GM23338 (cell line): Measurements from ENCODE around the gene KLK4. TPM values are rescaled to one million over a fixed set of nuclear protein-coding genes. Genes with fewer than 3 reads are reported as not detected.

Source experiments
- ATAC-seq: fragments of 200-7000 bp; cut with Tn5 transposase; 3 replicates; pipeline ENCODE4 v1.9.1; 2020
- DNase-seq: peaks from one replicate; pipeline ENCODE4 v3.0.0-alpha.2; 2015; ENCODE audit warnings: low spot score
- H2AFZ ChIP-seq: fragments of 200-600 bp; sonication (generic); 2 replicates; pipeline ENCODE4 v1.8.0; 2016; ENCODE audit warnings: antibody characterized with exemption, mild to moderate bottlenecking, moderate library complexity
- H3F3A ChIP-seq: fragments of 200-600 bp; sonication (generic); replicated peaks from 2 replicates; pipeline ENCODE4 v1.8.0; 2017; ENCODE audit warnings: antibody characterized with exemption, mixed run types, low read depth
- H3K27ac ChIP-seq: fragments of 200-600 bp; sonication (generic); 2 replicates; pipeline ENCODE4 v1.6.1; 2016; ENCODE audit warnings: low read depth
- H3K27me3 ChIP-seq: fragments of 200-600 bp; sonication (generic); 2 replicates; pipeline ENCODE4 v1.8.0; 2016; ENCODE audit warnings: mild to moderate bottlenecking, mixed run types, moderate library complexity; ENCODE audit not compliant: insufficient read depth
- H3K36me3 ChIP-seq: fragments of 200-600 bp; sonication (generic); 2 replicates; pipeline ENCODE4 v1.8.0; 2016; ENCODE audit warnings: mild to moderate bottlenecking; ENCODE audit not compliant: insufficient read depth
- H3K4me1 ChIP-seq: fragments of 200-600 bp; sonication (generic); 2 replicates; pipeline ENCODE4 v1.8.0; 2016; ENCODE audit warnings: mild to moderate bottlenecking, moderate library complexity; ENCODE audit not compliant: insufficient read depth
- H3K4me2 ChIP-seq: fragments of 200-600 bp; sonication (generic); 2 replicates; pipeline ENCODE4 v1.7.1; 2017; ENCODE audit warnings: mixed run types
- H3K4me3 ChIP-seq: fragments of 200-600 bp; sonication (generic); 2 replicates; pipeline ENCODE4 v1.6.1; 2016; ENCODE audit warnings: mixed run types
- H3K79me2 ChIP-seq: fragments of 200-600 bp; sonication (generic); replicated peaks from 2 replicates; pipeline ENCODE4 v1.8.0; 2017; ENCODE audit warnings: mild to moderate bottlenecking; ENCODE audit not compliant: insufficient read depth
- H3K9me2 ChIP-seq: fragments of 200-600 bp; sonication (generic); 2 replicates; pipeline ENCODE4 v1.8.0; 2017; ENCODE audit not compliant: insufficient read depth
- H4K20me1 ChIP-seq: fragments of 200-600 bp; sonication (generic); replicated peaks from 2 replicates; pipeline ENCODE4 v1.8.0; 2017; ENCODE audit warnings: mild to moderate bottlenecking; ENCODE audit not compliant: insufficient read depth
- H3K27ac Mint-ChIP-seq: 2 replicates; pipeline ENCODE4 v1.8.0; 2020; ENCODE audit warnings: inconsistent platforms, mild to moderate bottlenecking, moderate library complexity, mixed read lengths
- H3K27me3 Mint-ChIP-seq: 3 replicates; pipeline ENCODE4 v1.8.0; 2022; ENCODE audit warnings: low read depth, mild to moderate bottlenecking, moderate library complexity, mixed read lengths, inconsistent platforms; ENCODE audit not compliant: insufficient read depth, poor library complexity
- H3K36me3 Mint-ChIP-seq: 3 replicates; pipeline ENCODE4 v1.8.0; 2021; ENCODE audit warnings: low read depth, mild to moderate bottlenecking, inconsistent platforms, moderate library complexity, mixed read lengths
- H3K4me1 Mint-ChIP-seq: 3 replicates; pipeline ENCODE4 v1.8.0; 2020; ENCODE audit warnings: mild to moderate bottlenecking, inconsistent platforms, mixed read lengths
- H3K4me3 Mint-ChIP-seq: 3 replicates; pipeline ENCODE4 v1.8.0; 2021; ENCODE audit warnings: moderate library complexity, mild to moderate bottlenecking, inconsistent platforms, mixed read lengths
- H3K9me3 Mint-ChIP-seq: 3 replicates; pipeline ENCODE4 v1.8.0; 2020; ENCODE audit warnings: moderate library complexity, mild to moderate bottlenecking, inconsistent platforms, mixed read lengths
- CREB1 ChIP-seq: fragments of 250-450 bp; sonication (Bioruptor Pico); IDR thresholded peaks from 2 replicates; pipeline ENCODE4 v1.5.0; 2020; ENCODE audit warnings: low read depth, mild to moderate bottlenecking, moderate library complexity
- EZH2 ChIP-seq: fragments of 200-600 bp; sonication (generic); IDR thresholded peaks from one replicate; pipeline ENCODE4 v1.8.0; 2017; ENCODE audit warnings: antibody characterized with exemption, mild to moderate bottlenecking, low read depth; ENCODE audit not compliant: unreplicated experiment
- JUNB ChIP-seq: IDR thresholded peaks from one replicate; pipeline ENCODE4 v1.6.1; 2016; ENCODE audit warnings: antibody characterized with exemption; ENCODE audit not compliant: unreplicated experiment
- POLR2AphosphoS5 ChIP-seq: IDR thresholded peaks from 2 replicates; pipeline ENCODE4 v1.6.1; 2016; ENCODE audit warnings: antibody characterized with exemption, low read depth
- STAT1 ChIP-seq: IDR thresholded peaks from one replicate; pipeline ENCODE4 v1.6.1; 2016; ENCODE audit warnings: antibody characterized with exemption; ENCODE audit not compliant: unreplicated experiment
- ZNF331 ChIP-seq: fragments of 250-450 bp; sonication (Bioruptor Pico); IDR thresholded peaks from 2 replicates; pipeline ENCODE4 v1.5.0; 2020; ENCODE audit warnings: low read depth, mild to moderate bottlenecking, moderate library complexity
- polyA plus RNA-seq: library from polyadenylated mRNA; unstranded; fragments of >200 nt; fragmentation: Nextera tagmentation; extraction: Ambion mirVana; gene quantifications from 2 replicates; pipeline ENCODE4 v1.2.1, GENCODE V29; 2016
- total RNA-seq: library from RNA; depleted of rRNA; stranded (reverse); fragments of >200 nt; shearing (Covaris generic); gene quantifications from 2 replicates; pipeline ENCODE4 v1.2.3, GENCODE V29; 2014
- TF ChIP-seq, protein P1 (sequence below), 2 experiments: fragments of 200-600 bp in 1 of 2; sonication (generic) in 1 of 2; conservative IDR thresholded peaks; 2 replicates each; pipeline versions ENCODE4 v1.5.1 to v1.6.1; 2016 to 2017; ENCODE audit warnings: antibody characterized with exemption in 2 of 2, low read depth in 2 of 2, mild to moderate bottlenecking in 2 of 2, moderate library complexity in 1 of 2
- TF ChIP-seq, protein P2 (sequence below): IDR thresholded peaks from 2 replicates; pipeline ENCODE4 v1.6.1; 2016; ENCODE audit warnings: antibody characterized with exemption

KLK4 gene
- total and polyA plus RNA-seq, 2 experiments from 2014 or later: 0.76 to 1.8 TPM

DNA sequence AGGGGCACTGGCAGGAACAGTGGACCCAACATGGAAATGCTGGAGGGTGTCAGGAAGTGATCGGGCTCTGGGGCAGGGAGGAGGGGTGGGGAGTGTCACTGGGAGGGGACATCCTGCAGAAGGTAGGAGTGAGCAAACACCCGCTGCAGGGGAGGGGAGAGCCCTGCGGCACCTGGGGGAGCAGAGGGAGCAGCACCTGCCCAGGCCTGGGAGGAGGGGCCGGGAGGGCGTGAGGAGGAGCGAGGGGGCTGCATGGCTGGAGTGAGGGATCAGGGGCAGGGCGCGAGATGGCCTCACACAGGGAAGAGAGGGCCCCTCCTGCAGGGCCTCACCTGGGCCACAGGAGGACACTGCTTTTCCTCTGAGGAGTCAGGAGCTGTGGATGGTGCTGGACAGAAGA, 33.9 kb downstream of the KLK4 start:
- Mint-ChIP-seq H3K4me3 (no peak overlapping the region), H3K27me3 (peaks cover 4% of the 10 kb centered on the region), H3K27ac (no peak overlapping the region), H3K4me1 (no peaks in the 10 kb centered on the region), H3K9me3 (peaks cover 13% of the 10 kb centered on the region), H3K36me3 (peaks cover 22% of the 10 kb centered on the region)
- TF ChIP-seq, protein P1, sequence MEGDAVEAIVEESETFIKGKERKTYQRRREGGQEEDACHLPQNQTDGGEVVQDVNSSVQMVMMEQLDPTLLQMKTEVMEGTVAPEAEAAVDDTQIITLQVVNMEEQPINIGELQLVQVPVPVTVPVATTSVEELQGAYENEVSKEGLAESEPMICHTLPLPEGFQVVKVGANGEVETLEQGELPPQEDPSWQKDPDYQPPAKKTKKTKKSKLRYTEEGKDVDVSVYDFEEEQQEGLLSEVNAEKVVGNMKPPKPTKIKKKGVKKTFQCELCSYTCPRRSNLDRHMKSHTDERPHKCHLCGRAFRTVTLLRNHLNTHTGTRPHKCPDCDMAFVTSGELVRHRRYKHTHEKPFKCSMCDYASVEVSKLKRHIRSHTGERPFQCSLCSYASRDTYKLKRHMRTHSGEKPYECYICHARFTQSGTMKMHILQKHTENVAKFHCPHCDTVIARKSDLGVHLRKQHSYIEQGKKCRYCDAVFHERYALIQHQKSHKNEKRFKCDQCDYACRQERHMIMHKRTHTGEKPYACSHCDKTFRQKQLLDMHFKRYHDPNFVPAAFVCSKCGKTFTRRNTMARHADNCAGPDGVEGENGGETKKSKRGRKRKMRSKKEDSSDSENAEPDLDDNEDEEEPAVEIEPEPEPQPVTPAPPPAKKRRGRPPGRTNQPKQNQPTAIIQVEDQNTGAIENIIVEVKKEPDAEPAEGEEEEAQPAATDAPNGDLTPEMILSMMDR (conservative IDR thresholded peaks at IDR 0.05; ENCODE audit: low read depth in 2 of 2): 0 out of 4 replicates have a peak, but pooled peaks of 1 of the 2 experiments have one; percentile 3
- no peak for TF ChIP-seq ZNF331
- Histone ChIP-seq H3K27ac (no peak overlapping the region), H3K4me3 (no peak overlapping the region), H3K4me1 (peaks cover 9% of the 10 kb centered on the region; the same call in 1 of the 2 replicates), H3K27me3 (no peaks in the 10 kb centered on the region), H3K79me2 (no peaks in the 10 kb centered on the region), H4K20me1 (no peaks in the 10 kb centered on the region), H3K9me2 (no peaks in the 10 kb centered on the region), H3K36me3 (no peaks in the 10 kb centered on the region), H2AFZ (peak overlapping the region; percentile 94), H3K4me2 (peak overlapping the region; percentile 51; the same call in 1 of the 2 replicates), H3F3A (no peaks in the 10 kb centered on the region)
- DNase-seq (peak; percentile 27), ATAC-seq (peak; percentile 50)

DNA sequence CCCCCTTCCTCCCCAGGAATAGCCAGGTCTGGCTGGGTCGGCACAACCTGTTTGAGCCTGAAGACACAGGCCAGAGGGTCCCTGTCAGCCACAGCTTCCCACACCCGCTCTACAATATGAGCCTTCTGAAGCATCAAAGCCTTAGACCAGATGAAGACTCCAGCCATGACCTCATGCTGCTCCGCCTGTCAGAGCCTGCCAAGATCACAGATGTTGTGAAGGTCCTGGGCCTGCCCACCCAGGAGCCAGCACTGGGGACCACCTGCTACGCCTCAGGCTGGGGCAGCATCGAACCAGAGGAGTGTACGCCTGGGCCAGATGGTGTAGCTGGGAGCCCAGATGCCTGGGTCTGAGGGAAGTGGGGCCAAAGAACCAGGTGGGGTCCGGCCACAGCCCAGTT, 34.7 kb downstream of the KLK4 start:
- H3F3A ChIP-seq: no peaks in the 10 kb centered on the region
- no peaks in the 10 kb centered on the region for H3K9me2 ChIP-seq
- H2AFZ ChIP-seq: 0 out of 2 replicates have a peak overlapping the region, but pooled peaks have one; percentile 94
- no peaks in the 10 kb centered on the region for H3K79me2 ChIP-seq
- Mint-ChIP-seq H3K4me3 (no peak overlapping the region), H3K9me3 (peaks cover 6% of the 10 kb centered on the region), H3K27ac (no peak overlapping the region), H3K4me1 (no peaks in the 10 kb centered on the region), H3K36me3 (peaks cover 22% of the 10 kb centered on the region), H3K27me3 (peaks cover 4% of the 10 kb centered on the region)
- no peak for ATAC-seq
- H3K27ac ChIP-seq: no peak overlapping the region
- no peak overlapping the region for H3K4me3 ChIP-seq
- TF ChIP-seq JUNB (no peak), STAT1 (no peak), EZH2 (no peak), CREB1 (CRISPR knock-in tag) (no peak), POLR2AphosphoS5 (no peak), ZNF331 (no peak)
- TF ChIP-seq, protein P2, sequence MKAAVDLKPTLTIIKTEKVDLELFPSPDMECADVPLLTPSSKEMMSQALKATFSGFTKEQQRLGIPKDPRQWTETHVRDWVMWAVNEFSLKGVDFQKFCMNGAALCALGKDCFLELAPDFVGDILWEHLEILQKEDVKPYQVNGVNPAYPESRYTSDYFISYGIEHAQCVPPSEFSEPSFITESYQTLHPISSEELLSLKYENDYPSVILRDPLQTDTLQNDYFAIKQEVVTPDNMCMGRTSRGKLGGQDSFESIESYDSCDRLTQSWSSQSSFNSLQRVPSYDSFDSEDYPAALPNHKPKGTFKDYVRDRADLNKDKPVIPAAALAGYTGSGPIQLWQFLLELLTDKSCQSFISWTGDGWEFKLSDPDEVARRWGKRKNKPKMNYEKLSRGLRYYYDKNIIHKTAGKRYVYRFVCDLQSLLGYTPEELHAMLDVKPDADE: no peak
- no peaks in the 10 kb centered on the region for H4K20me1 ChIP-seq
- no peak for DNase-seq
- H3K4me1 ChIP-seq: peaks cover 9% of the 10 kb centered on the region; the same call in 1 of the 2 replicates
- no peaks in the 10 kb centered on the region for H3K27me3 ChIP-seq
- no peaks in the 10 kb centered on the region for H3K36me3 ChIP-seq
- H3K4me2 ChIP-seq: no peak overlapping the region
